GM12892 (cell line): ENCODE data around the gene COX6B2.

Experiments used
- POLR2A ChIP-seq: IDR thresholded peaks from 2 replicates; pipeline ENCODE4 v1.6.1; 2011; ENCODE audit warnings: low read depth, low read length, control low read depth
- POLR2AphosphoS5 ChIP-seq: IDR thresholded peaks from 2 replicates; pipeline ENCODE4 v1.6.1; 2011; ENCODE audit warnings: low read depth, low read length, control low read depth
- TAF1 ChIP-seq: IDR thresholded peaks from 2 replicates; pipeline ENCODE4 v1.6.1; 2011; ENCODE audit warnings: low read depth, mild to moderate bottlenecking, control low read depth, low read length, borderline replicate concordance

DNA sequence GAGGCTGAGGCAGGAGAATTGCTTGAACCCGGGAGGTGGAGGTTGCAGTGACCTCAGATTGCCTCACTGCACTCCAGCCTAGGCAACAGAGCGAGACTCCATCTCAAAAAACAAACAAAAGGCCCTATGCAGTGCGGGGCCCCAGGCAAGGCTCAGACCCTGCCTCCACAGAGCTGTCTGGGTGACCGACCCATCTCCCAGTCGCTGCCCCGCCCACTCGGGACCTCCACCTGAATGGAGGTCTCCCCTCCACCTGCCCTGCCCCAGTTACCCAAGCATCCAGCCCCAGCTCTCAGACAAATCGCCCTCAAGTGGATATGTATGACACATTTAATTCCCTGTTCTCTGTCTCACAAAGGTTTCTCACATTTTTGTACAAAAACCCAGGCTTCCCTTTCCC lies 10.7 kb upstream of the COX6B2 start:
- TF ChIP-seq POLR2AphosphoS5 (no peak), POLR2A (no peak), TAF1 (no peak)
